K562 (cell line): ENCODE measurements around the gene TMEM187. TPM values are rescaled to one million over a fixed set of nuclear protein-coding genes. Genes with fewer than 3 reads are reported as not detected.

Source experiments
- ATAC-seq: fragments of 200-7000 bp; cut with Tn5 transposase; 3 replicates; pipeline ENCODE4 v1.9.1; 2020; ENCODE audit warnings: moderate library complexity
- BruUV-seq: library from RNA; stranded (reverse); fragments of 400-500 nt; replicated peaks from 2 replicates; lab custom pipeline; 2021; lab: Mats Ljungman, UMichigan
- CTCF ChIA-PET: fragments of 300-600 bp; formaldehyde crosslinking; extraction: SDS; loops from one replicate; lab custom pipeline; 2021; ENCODE audit warnings: low intra/inter-chr PET ratio; lab: Yijun Ruan, JAX
- POLR2A ChIA-PET: fragments of 300-600, 350-650 bp; sonication (Branson Sonifier 250); formaldehyde crosslinking; extraction: SDS; loops from one replicate; lab custom pipeline; 2021; ENCODE audit warnings: antibody characterized with exemption, inconsistent platforms; lab: Yijun Ruan, JAX
- DNase-seq, 4 experiments: peaks; one replicate each; pipeline versions ENCODE4 v3.0.0 to v3.0.0-alpha.2; 2011 to 2018; ENCODE audit warnings: low spot score in 3 of 4, mixed read lengths in 3 of 4; ENCODE audit errors: extremely low read depth in 1 of 4
- FAIRE-seq: peaks from 2 replicates; lab custom pipeline; 2011; peaks lifted over from hg19 to GRCh38; lab: Jason Lieb, UNC
- H2AFZ ChIP-seq: 2 replicates; pipeline ENCODE4 v1.6.0; 2011; ENCODE audit warnings: low read depth, low read length, control low read depth, inconsistent platforms
- H3K27ac ChIP-seq: fragments of 200-600 bp; 3 replicates; pipeline ENCODE4 v1.8.0; 2011; ENCODE audit warnings: low read depth, mild to moderate bottlenecking, control low read depth, inconsistent platforms, low read length, moderate library complexity, mixed read lengths; ENCODE audit errors: extremely low read depth
- H3K27me3 ChIP-seq, 2 experiments: fragments of 300-600 bp in 1 of 2; 2 replicates in 1 of 2; 3 replicates in 1 of 2; pipeline versions ENCODE4 v1.6.0 to v1.8.0; 2011; ENCODE audit warnings: inconsistent platforms in 2 of 2, low read length in 2 of 2, mild to moderate bottlenecking in 1 of 2, mixed read lengths in 1 of 2, moderate library complexity in 1 of 2; ENCODE audit not compliant: control insufficient read depth in 2 of 2, insufficient read depth in 2 of 2
- H3K36me3 ChIP-seq: fragments of 300-600 bp; 3 replicates; pipeline ENCODE4 v1.8.0; 2011; ENCODE audit warnings: mild to moderate bottlenecking, low read length, inconsistent platforms; ENCODE audit not compliant: control insufficient read depth, insufficient read depth
- H3K4me1 ChIP-seq, 2 experiments: fragments of 200-600 bp in 1 of 2; replicated peaks in 1 of 2; 2 replicates in 1 of 2; 3 replicates in 1 of 2; pipeline versions ENCODE4 v1.5.1 to v1.8.0; 2011; ENCODE audit warnings: inconsistent platforms in 2 of 2, low read length in 2 of 2, mild to moderate bottlenecking in 1 of 2, mixed read lengths in 1 of 2, moderate library complexity in 1 of 2; ENCODE audit not compliant: control insufficient read depth in 2 of 2, insufficient read depth in 2 of 2
- H3K4me2 ChIP-seq: 2 replicates; pipeline ENCODE4 v1.6.1; 2011; ENCODE audit warnings: low read length, control low read depth, inconsistent platforms, mixed read lengths; ENCODE audit not compliant: insufficient read depth
- H3K4me3 ChIP-seq: fragments of 200-600 bp; sonication (generic), shearing (Covaris generic); 2 replicates; pipeline ENCODE4 v1.5.1; 2016; ENCODE audit warnings: control low read depth, inconsistent platforms
- H3K79me2 ChIP-seq: fragments of 200-600 bp; 3 replicates; pipeline ENCODE4 v1.8.0; 2011; ENCODE audit warnings: low read length, inconsistent platforms; ENCODE audit not compliant: control insufficient read depth, insufficient read depth
- H3K9ac ChIP-seq, 2 experiments: 2 replicates each; pipeline versions ENCODE4 v1.6.0 to v1.6.1; 2011; ENCODE audit warnings: low read depth in 2 of 2, low read length in 2 of 2, control low read depth in 1 of 2, inconsistent platforms in 1 of 2, mild to moderate bottlenecking in 1 of 2, mixed read lengths in 1 of 2; ENCODE audit not compliant: insufficient read depth in 1 of 2
- H3K9me1 ChIP-seq: one replicate; pipeline ENCODE4 v1.6.0; 2011; ENCODE audit warnings: inconsistent platforms, mild to moderate bottlenecking, low read length, moderate library complexity; ENCODE audit not compliant: control insufficient read depth, insufficient read depth
- H3K9me3 ChIP-seq: replicated peaks from 2 replicates; pipeline ENCODE4 v1.5.1; 2011; ENCODE audit warnings: low read depth, low read length, inconsistent platforms; ENCODE audit not compliant: control insufficient read depth, insufficient read depth
- H4K20me1 ChIP-seq: replicated peaks from 2 replicates; pipeline ENCODE4 v1.6.1; 2011; ENCODE audit warnings: low read length, inconsistent platforms, mixed read lengths; ENCODE audit not compliant: control insufficient read depth, insufficient read depth
- ADNP ChIP-seq: fragments of 200-800 bp; sonication (Bioruptor generic); IDR thresholded peaks from 2 replicates; pipeline ENCODE4 v1.6.1; 2016; ENCODE audit warnings: missing genetic modification characterization, missing compliant biosample characterization
- DMBX1 ChIP-seq: fragments of 250-450 bp; sonication (Bioruptor Pico); IDR thresholded peaks from 2 replicates; pipeline ENCODE4 v1.8.0; 2022; ENCODE audit warnings: inconsistent platforms, mild to moderate bottlenecking, moderate library complexity, borderline replicate concordance
- ELF2 ChIP-seq: fragments of 250-450 bp; sonication (Bioruptor Pico); IDR thresholded peaks from 2 replicates; pipeline ENCODE4 v1.5.0; 2021; ENCODE audit warnings: mild to moderate bottlenecking
- GTF2E2 ChIP-seq: fragments of 200-800 bp; sonication (Bioruptor generic); IDR thresholded peaks from 2 replicates; pipeline ENCODE4 v1.6.1; 2016; ENCODE audit warnings: missing genetic modification characterization, missing compliant biosample characterization
- HCFC1 ChIP-seq: IDR thresholded peaks from 2 replicates; pipeline ENCODE4 v1.6.1; 2012; ENCODE audit warnings: low read depth, low read length, improper control_type of control experiment
- HDGF ChIP-seq: fragments of 450-650 bp; IDR thresholded peaks from 2 replicates; pipeline ENCODE4 v1.6.1; 2016
- ILK ChIP-seq: fragments of 450-650 bp; IDR thresholded peaks from 2 replicates; pipeline ENCODE4 v1.6.1; 2016; ENCODE audit warnings: missing genetic modification characterization, low read depth, mild to moderate bottlenecking, missing compliant biosample characterization, moderate library complexity, borderline replicate concordance
- KDM5B ChIP-seq: fragments of 200-600 bp; sonication (generic); IDR thresholded peaks from 2 replicates; pipeline ENCODE4 v1.6.1; 2012; ENCODE audit warnings: low read depth, mild to moderate bottlenecking, moderate library complexity, low read length, control low read depth, inconsistent platforms; ENCODE audit not compliant: insufficient replicate concordance
- MEF2A ChIP-seq: IDR thresholded peaks from 2 replicates; pipeline ENCODE4 v1.6.1; 2011; ENCODE audit warnings: low read depth, mild to moderate bottlenecking, low read length, moderate library complexity; ENCODE audit not compliant: control insufficient read depth
- NR1H2 ChIP-seq: sonication (generic); formaldehyde crosslinking; IDR thresholded peaks from 2 replicates; pipeline ENCODE4 v1.4.0; 2020; ENCODE audit warnings: mild to moderate bottlenecking, missing genetic modification reagents
- PCBP2 ChIP-seq: fragments of 200-400 bp; formaldehyde crosslinking; IDR thresholded peaks from 2 replicates; pipeline ENCODE4 v1.6.1; 2018; ENCODE audit warnings: low read length, low read depth, mild to moderate bottlenecking, moderate library complexity; ENCODE audit not compliant: poor library complexity, severe bottlenecking
- POLR2G ChIP-seq: fragments of 200-400 bp; formaldehyde crosslinking; IDR thresholded peaks from 2 replicates; pipeline ENCODE4 v1.6.1; 2017; ENCODE audit warnings: low read depth, mild to moderate bottlenecking, antibody characterized with exemption, low read length, moderate library complexity
- POU5F1 ChIP-seq: fragments of 150-350 bp; IDR thresholded peaks from 2 replicates; pipeline ENCODE4 v1.6.1; 2014; ENCODE audit warnings: borderline replicate concordance, low read length, low read depth, mild to moderate bottlenecking; ENCODE audit not compliant: partially characterized antibody
- RBM25 ChIP-seq: fragments of 200-400 bp; formaldehyde crosslinking; IDR thresholded peaks from 2 replicates; pipeline ENCODE4 v1.6.1; 2018; ENCODE audit warnings: low read length, low read depth, moderate library complexity; ENCODE audit not compliant: severe bottlenecking
- RFX1 ChIP-seq: fragments of 450-650 bp; IDR thresholded peaks from 2 replicates; pipeline ENCODE4 v1.6.1; 2016; ENCODE audit warnings: mild to moderate bottlenecking, moderate library complexity
- SMC3 ChIP-seq: conservative IDR thresholded peaks from 2 replicates; pipeline ENCODE4 v1.6.1; 2011; ENCODE audit warnings: low read depth, low read length, improper control_type of control experiment; ENCODE audit not compliant: insufficient read depth
- STAG1 ChIP-seq: sonication (generic); formaldehyde crosslinking; IDR thresholded peaks from 2 replicates; pipeline ENCODE4 v1.5.0; 2020; ENCODE audit warnings: missing genetic modification reagents, borderline replicate concordance
- TAF9B ChIP-seq: fragments of 450-650 bp; IDR thresholded peaks from 2 replicates; pipeline ENCODE4 v1.6.1; 2018; ENCODE audit warnings: mild to moderate bottlenecking; ENCODE audit not compliant: partially characterized antibody
- TRIM25 ChIP-seq: fragments of 450-650 bp; IDR thresholded peaks from 2 replicates; pipeline ENCODE4 v1.7.0; 2016; ENCODE audit warnings: borderline replicate concordance
- XRCC4 ChIP-seq: IDR thresholded peaks from one replicate; pipeline ENCODE4 v1.6.1; 2011; ENCODE audit not compliant: insufficient read depth, insufficient read length; ENCODE audit errors: extremely low read depth
- ZEB2 ChIP-seq: fragments of 450-650 bp; IDR thresholded peaks from 2 replicates; pipeline ENCODE4 v1.6.1; 2016
- ZFP30 ChIP-seq: fragments of 250-450 bp; sonication (Bioruptor Pico); IDR thresholded peaks from 2 replicates; pipeline ENCODE4 v1.8.0; 2022; ENCODE audit warnings: moderate library complexity, mild to moderate bottlenecking, inconsistent platforms, borderline replicate concordance
- ZNF76 ChIP-seq: fragments of 250-450 bp; sonication (Bioruptor Pico); IDR thresholded peaks from 2 replicates; pipeline ENCODE4 v1.4.0; 2020; ENCODE audit warnings: mild to moderate bottlenecking, moderate library complexity, borderline replicate concordance
- WGBS: fragments of 100-300 bp; shearing (Covaris generic); methylation state at CpG from one replicate; pipeline ENCODE4 v1.1.6; 2016; ENCODE audit warnings: low coverage, mixed read lengths; ENCODE audit not compliant: insufficient coverage; ENCODE audit errors: missing lambda C conversion rate; 5-methylcytosine and 5-hydroxymethylcytosine counted together
- in situ Hi-C: fragments of 300-500 bp; cut with MboI; formaldehyde crosslinking; loops from 4 replicates; pipeline ENCODE4 v1.15.0; 2018; ENCODE audit warnings: inconsistent platforms, mixed read lengths
- intact Hi-C: fragments of 100-400 bp; cut with micrococcal nuclease; formaldehyde crosslinking; loops from 2 replicates; pipeline ENCODE4 v1.14.2; 2022
- polyA plus RNA-seq, 8 experiments: library from polyadenylated mRNA; depleted of rRNA in 4 of 8; stranded (reverse) in 5 of 8; unstranded in 3 of 8; fragments of >200 nt; fragmentation: Nextera tagmentation in 2 of 8; fragmentation: Illumina TruSeq in 1 of 8; extraction: Ambion mirVana in 2 of 8; extraction: Trizol in 1 of 8; gene quantifications; 2 replicates each; pipeline versions ENCODE4 v1.2.1 to v1.2.3, GENCODE V29; 2011 to 2014; ENCODE audit warnings: inconsistent platforms in 1 of 8, missing spikeins in 1 of 8
- total RNA-seq, 7 experiments: library from RNA; depleted of rRNA in 6 of 7; stranded (reverse); fragments of >200 nt in 6 of 7; fragmentation: Illumina TruSeq in 2 of 7; extraction: Trizol in 2 of 7; gene quantifications; 2 replicates each; pipeline versions ENCODE4 v1.2.1 to v1.2.3, GENCODE V29; 2011 to 2021; ENCODE audit warnings: low replicate concordance in 1 of 7

TMEM187 gene
- total and polyA plus RNA-seq, 9 of the 15 experiments (the other 6 are each of a cell fraction or from before 2014, with no cell fraction given) = 0.13 to 6.4 (median 1.6) TPM

GRCh38 chrX:154002215-154002719 lies 29.7 kb downstream of the TMEM187 start:
- ChIA-PET POLR2A (interaction anchor here (0.6 to 4.7 kb wide), 5 partner anchors 8 to 29 kb away, joined by 3 to 23 read pairs (median 6); partner anchors contain the start of gene TMEM187), CTCF (no interaction called here)
- Histone ChIP-seq H4K20me1 (no peaks in the 10 kb centered on the region), H3K4me2 (peak overlapping the region; percentile 77), H3K4me1 (peaks cover 12 to 18% of the 10 kb centered on the region in 2 experiments; a peak in 4 of 5 replicates), H2AFZ (peak overlapping the region; percentile 91), H3K9me3 (no peaks in the 10 kb centered on the region), H3K4me3 (no peak overlapping the region), H3K36me3 (peaks cover 11% of the 10 kb centered on the region; the same call in 2 of the 3 replicates), H3K9ac (peak overlapping the region; percentile 82 to 93), H3K27me3 (no peaks in the 10 kb centered on the region), H3K9me1 (no peaks in the 10 kb centered on the region), H3K27ac (peak overlapping the region; percentile 97), H3K79me2 (no peaks in the 10 kb centered on the region)
- ATAC-seq = peak; percentile 92
- 16% methylated on average over 15 of the region's 17 CpGs for WGBS
- in situ Hi-C loops (no loop called here), intact Hi-C loops (no loop called here)
- peak; percentile 42 to 89 (median 66) for DNase-seq
- no TSS peak for BruUV-seq
- FAIRE-seq = peak; percentile 97
- TF ChIP-seq ADNP (no peak), ZNF76 (CRISPR knock-in tag) (peak; percentile 92; the same call in 1 of the 2 replicates), HCFC1 (no peak), DMBX1 (peak; percentile 97), ILK (0 out of 2 replicates have a peak, but pooled peaks have one; percentile 60), SMC3 (no peak), POLR2G (peak; percentile 34; the same call in 1 of the 2 replicates), KDM5B (no peak), RFX1 (peak; percentile 86), STAG1 (CRISPR knock-in tag) (no peak), NR1H2 (CRISPR knock-in tag) (no peak), TAF9B (no peak), ZEB2 (no peak), POU5F1 (no peak), MEF2A (no peak), XRCC4 (no peak), RBM25 (no peak), ELF2 (peak; percentile 76), HDGF (no peak), TRIM25 (no peak), ZFP30 (CRISPR knock-in tag) (no peak), PCBP2 (no peak), GTF2E2 (tag) (no peak)
